ENCODE measurements around the gene PRSS50.

- TF ChIP-seq CTCF (IDR thresholded peaks at IDR 0.05; ENCODE audit: low read length) = no peak
- no peak for TF ChIP-seq EZH2 (optimal IDR thresholded peaks at IDR 0.05; ENCODE audit: low read depth, low read length)
- TF ChIP-seq EZH2phosphoT487 (IDR thresholded peaks at IDR 0.05; ENCODE audit: low read length) = no peak
Observed at GRCh38 chr3:46715507-46716175, 2.0 kb downstream of the PRSS50 start.
